Activated T-cell treated with anti-CD3 and anti-CD28 coated beads, Interleukin-2, amount 50 U/mL, for 48 hours (primary cell): Measurements from ENCODE around the gene CDC34.

Experiments
- DNase-seq, 2 experiments: peaks; one replicate each; pipeline ENCODE4 v3.0.0-alpha.2; 2020

The CDC34 gene

DNA sequence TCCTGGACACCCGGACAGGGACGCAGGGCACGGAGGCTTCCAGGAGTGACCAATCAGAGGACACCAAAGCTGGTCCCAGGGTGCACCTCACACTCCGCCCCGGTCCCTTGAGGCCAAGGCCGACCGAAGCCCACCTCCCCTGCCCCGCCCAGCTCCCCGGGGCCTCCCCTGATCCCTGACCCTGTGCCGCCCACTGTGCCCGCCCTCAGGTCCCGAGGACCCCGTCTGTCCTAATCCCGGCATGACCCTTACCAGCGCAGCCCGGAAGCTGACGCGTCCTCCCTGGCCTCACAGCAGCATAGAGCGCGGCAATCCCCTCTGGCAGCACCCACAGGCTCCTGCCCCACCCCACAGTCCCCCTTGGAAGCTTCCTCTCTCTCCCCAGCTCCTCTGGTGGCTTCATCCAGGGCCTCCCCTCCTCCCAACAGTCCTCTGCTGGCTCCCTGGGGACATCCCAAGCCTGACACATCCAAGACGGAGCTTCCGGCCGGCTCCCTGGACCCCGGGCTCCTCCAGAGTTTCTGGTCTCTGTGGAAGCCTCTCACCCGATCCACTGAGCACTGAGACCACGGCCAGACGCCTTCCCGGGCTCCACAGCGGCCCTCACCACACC, 7.4 kb upstream of the CDC34 start:
- DNase-seq: no peak

DNA sequence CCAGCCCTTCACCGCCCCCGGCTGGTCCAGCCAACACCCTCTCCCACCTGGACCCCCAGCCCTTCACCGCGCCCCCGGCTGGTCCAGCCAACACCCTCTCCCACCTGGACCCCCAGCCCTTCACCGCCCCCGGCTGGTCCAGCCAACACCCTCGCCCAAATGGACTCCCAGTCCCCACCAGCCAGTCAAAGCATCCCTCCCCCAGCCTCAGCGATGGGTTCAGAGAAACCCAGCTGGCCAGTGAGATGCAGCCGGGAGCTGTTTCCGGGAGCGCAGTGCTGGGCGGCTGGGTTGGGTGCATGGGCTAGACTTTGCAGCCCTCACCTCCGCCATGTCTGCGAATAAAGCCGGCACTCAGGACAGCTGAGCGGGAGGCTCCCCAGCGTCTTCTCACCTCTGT, 6.5 kb upstream of the CDC34 start:
- DNase-seq: no peak

DNA sequence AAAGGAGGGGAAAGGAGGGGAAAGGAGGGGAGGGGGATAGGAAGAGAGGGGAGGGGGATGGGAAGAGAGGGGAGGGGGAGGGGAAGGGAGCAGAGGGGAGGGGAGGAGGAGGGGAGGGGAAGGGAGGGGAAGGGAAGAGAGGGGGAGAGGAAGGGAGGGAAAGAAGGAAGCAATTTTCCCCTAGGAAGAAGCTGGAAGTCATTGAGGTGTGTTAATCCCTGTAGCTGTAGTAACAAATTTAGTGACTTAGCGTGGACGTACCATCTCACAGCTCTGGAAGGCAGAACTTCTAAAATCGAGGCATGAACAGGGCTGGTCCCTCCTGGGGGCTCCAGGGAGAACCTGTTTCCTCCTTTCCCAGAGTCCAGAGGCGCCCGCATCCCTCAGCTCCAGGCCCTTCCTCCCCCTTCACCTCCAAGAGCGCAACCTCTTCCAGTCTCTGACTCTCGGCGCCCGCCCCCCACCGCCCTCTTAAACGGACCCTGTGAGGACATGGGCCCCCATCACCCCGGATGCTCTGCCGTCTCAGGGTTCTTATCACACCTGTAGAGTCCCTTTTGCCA, 5.6 kb upstream of the CDC34 start:
- no peak for DNase-seq

DNA sequence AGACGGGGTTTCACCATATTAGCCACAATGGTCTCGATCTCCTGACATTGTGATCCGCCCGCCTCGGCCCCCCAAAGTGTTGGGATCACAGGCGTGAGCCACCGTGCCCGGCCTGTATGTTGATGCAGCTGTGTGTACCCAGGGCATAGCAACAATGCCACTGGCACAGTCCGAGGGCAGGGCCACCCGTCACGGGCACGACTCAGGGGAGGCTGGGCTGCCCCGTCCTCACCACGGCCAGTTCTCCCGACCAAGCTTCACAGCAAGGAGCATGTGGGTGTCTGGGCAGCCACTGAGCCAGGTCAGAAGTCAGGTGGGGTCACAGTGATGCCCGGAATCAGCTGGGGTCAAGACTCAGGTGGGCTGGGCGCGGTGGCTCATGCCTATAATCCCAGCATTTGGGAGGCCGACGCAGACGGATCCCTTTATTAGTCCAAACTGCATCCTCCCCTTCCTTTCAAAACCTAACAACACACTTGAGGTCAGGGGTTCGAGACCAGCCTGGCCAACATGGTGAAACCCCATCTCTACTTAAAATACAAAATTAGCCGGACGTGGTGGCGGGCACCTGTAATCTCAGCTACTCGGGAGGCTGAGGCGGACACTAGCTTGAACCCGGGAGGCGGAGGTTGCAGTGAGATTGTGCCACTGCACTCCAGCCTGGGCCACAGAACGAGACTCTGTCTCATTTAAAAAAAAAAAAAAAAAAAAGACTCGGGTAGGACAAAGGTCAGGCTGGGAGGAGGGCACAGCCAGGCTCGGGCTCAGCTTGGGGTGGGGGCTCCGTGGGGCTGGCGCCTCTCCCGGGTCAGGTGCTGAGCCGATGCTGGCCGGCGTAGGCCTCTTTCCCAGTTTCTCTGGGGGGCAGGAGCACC, 1.2 kb upstream of the CDC34 start:
- no peak for DNase-seq

DNA sequence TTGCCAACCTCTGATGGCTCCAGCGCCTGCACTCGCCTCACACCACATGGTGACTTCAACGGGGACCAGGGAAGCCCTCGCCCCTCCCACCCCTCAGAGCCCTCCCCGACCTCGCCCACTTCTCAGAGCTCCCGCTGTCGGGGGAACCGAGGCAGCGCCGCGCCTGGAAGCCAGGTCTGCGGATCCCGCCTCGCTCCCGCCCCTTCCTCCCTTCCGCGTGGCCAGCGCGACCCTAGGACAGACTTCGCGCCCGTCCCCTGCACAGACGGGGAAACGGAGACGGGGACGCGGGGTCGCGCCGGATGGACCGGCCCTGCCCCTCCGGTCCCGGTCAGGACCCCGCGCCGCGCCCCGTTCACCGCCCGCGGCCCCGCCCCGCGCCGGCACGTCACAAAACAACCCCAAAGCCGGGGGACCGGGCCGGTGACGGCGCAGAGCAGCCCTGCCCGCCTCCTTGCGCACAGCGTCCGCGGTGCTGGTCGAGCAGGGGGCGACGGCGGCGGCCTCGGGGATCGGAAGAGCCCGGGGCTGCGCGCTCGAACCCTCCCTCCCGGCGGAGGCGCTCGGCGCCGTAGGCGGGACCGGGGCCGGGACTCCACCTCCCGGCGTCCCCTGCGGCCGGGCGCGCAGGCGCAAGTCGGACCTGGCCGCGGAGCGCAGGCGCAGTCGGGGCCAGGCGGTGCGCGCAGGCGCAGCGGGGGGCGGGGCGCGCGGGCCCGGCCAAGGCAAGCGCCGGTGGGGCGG, 379 bp upstream of the CDC34 start:
- DNase-seq: peak; percentile 85 to 91

DNA sequence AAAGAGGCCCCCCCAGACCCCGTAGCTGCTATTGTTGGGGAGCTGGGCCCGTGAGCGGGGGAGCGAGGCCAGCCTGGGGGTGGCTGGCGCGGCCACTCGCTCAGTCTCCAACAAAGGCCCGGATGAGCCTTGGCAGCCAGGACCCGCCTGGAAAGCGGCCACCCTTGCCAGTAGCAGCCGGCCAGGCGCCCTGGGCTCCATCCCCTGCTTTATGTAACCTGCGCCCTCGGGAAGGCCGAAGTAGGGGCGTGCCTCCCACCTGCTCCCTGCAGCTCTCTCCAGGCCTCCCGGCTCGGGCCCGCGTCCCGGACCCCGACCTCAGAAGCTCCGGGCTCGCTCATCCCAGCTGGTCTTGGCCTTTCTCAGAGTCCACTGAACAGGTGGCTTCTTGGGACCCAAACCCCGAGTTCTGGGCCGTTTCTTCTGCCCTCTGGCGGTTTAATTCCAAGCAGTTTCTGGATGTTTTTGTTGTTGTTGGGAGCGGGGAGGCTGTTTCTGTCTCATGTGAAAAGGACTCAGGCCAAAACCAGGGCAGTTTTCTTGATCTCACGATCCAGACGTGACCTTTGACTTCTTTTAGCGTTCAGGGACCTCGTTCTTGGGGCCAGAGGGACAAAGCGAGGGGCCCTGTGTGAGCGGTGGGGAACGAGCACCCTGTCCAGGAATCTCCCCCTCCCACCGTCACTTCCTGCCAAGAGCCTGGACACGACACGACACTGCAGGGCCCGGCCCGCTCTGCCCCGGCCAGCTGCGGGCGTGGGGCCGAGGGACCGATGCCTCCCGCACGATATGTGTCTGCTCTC, 1.2 kb downstream of the CDC34 start:
- peak; percentile 66 to 68 for DNase-seq

DNA sequence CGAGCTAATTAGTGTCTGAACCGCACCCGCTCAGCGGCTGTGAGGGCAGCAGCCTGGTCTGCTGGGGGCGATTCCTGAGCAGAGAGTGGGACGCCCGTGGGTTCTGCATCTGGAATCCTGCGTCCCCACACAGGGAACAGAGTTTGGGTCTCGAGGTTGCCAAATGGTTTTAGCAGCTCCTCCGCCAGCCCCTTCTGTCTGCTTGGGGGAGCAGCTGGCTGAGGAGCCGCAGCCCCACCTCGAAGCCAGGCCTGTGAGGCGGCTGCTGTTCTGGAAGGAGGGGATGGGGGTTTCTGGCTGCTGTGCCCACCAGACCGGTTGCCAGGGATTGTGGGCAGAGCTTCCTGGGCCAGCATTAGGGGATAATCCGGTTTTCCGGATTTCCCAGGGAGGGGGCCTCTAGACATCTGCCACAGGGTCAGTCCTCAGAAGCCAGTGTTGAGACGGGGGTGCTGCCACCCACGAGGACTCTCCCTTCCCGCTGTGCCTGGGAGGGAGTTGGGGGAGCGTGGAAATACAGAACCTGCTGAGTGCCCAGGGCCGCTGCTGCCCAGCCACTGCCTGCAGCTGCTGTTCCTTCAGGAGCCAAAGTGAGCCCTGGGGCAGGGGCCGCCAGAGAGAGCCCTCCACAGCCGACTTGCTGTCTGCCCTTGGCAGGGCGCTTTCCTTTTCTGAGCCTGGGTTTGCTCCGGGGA, 2.0 kb downstream of the CDC34 start:
- no peak for DNase-seq

DNA sequence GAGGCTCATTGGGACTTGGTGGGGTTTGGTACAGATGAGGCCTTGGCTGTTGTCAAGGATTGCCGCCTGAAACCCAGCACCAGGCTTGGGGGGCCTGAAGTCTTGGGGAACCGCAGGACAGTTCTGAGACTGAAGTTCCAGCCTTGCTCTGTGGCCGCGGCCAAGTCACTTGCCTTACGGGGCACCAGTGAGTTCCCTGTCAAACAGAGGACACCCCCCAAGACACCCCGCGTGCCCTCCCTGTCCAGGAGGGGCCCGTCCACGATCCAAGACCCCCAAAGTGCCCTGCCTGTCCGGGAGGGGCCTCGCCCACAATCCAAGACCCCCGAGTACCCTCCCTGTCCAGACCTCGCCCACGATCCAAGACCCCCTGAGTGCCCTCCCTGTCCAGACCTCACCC, 2.5 kb downstream of the CDC34 start:
- DNase-seq: no peak

DNA sequence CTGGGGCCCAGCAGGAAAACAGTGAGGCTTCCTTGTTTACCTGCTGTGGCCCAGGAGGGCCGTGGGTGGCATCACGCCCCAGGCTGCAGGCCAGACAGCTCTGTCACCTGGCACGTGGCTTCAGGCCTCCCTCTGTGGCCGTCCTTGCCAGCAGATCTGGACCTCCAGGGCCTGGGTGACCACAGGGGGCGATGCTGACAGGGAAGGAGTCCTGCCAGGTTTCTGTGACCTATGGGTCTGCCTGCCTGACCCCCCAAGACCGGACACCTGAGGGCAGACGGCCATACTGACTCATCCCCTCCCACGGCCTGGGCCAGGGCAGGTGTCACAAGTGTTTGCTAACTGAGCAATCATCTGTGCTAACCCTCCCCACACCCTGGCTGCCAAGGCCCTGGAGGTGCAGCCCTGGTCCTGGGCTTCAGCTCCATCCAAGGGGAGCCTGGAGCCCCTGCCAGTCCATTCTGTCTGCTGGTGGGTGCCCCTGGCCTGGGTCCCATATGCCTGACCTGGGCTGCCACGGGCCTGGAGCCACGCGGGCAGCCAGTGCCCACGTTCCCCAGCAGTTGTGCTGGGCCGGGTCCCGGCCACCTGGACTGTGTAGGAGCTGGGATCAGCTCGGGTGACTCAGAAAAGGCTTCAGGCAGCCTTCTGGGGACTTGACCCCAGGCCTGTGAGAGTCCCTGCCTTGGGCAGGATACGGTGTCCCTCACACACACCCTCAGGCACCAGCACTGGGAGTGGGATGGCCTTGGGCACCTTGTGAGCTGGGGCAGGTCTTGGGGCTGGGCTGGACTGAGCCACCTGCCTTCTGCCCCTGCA, 3.7 kb downstream of the CDC34 start:
- no peak for DNase-seq

DNA sequence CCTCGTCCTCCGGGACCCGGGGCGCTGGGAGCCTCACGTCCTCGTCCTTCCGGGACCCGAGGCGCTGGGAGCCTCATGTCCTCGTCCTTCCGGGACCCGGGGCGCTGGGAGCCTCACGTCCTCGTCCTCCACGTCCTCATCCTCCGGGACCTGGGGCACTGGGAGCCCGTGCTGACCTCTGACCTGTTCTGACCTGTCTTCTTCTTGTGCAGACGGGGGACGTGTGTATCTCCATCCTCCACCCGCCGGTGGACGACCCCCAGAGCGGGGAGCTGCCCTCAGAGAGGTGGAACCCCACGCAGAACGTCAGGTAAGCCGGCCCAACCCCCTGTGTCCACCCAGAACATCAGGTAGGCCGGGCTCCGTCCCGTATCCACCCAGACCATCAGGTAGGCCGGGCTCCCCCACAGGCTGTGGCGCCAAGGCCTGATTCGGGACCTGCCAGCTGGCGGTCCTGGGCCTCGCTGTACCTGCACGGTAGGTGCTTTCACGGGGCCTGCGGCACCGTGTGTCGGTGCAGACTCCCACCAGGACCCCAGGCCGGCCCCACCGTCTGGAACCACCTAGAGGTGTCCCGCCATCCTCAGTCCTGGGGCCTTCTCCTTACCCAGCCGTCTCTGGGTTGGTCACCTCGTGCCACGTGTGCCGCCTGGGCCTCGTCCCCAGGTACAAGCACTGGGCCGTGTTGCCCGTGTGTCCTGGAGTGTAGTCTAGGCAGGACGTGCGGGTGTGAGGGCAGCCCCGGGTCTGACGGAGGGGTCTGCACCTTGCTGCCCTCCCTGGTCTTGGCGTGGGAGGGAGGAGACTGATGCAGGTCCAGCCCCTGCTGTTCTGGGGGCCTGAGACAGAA, 4.7 kb downstream of the CDC34 start:
- no peak for DNase-seq

DNA sequence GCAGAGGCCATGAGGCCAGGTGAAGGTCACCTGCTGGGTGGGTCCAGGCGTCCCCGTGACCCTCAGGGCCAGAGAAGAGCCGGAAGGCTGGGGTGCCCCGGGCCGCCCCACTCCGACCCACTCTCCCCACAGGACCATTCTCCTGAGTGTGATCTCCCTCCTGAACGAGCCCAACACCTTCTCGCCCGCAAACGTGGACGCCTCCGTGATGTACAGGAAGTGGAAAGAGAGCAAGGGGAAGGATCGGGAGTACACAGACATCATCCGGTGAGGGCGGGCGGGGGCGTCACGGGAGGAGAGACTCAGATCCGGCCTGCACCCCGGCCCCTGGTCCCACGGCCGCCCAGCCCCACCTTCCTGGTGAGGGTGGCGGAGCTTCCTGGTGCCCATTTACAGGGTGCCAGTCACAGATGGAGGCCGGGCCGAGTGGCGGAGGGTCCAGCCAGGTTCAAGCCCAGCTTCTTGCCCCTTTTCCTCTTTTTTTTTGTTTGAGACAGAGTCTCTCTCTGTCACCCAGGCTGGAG, 5.4 kb downstream of the CDC34 start:
- DNase-seq: no peak

DNA sequence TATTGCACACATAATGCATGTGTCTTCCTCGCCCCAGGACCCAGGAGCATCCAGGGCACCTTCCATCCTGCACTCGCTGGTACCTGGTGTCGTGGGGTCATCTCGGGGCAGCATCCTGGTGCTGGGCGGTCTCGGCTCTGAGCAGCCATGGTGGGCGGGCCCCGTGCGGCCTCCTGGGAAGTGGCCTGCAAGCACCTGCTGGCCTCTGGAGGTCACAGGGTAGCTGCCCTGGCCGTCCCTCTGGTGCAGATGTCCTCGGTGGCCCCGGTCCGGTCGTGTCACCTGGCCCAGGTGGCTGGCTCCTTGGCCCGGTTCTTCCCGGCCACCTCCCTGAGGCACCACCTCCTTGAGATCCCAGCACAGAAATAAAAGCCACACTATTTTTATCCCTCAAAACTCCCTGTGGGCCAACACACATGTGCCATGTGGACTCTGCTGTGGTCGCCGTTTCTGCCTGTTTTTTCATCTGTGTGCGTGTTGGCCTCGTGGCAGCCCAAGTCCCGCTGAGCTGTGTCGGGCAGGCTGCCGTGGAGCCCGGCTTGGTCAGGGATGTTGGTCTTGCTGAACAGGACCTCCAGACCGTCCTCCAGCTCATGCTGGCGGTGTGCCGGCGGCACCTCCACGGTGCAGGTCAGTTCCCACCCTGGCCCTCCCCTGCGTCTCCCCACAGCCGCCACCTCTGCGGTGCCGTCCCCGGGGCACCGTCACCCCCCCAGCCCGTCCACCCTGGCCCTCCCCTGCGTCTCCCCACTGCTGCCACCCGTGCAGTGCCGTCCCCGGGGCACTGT, 7.3 kb downstream of the CDC34 start:
- no peak for DNase-seq

DNA sequence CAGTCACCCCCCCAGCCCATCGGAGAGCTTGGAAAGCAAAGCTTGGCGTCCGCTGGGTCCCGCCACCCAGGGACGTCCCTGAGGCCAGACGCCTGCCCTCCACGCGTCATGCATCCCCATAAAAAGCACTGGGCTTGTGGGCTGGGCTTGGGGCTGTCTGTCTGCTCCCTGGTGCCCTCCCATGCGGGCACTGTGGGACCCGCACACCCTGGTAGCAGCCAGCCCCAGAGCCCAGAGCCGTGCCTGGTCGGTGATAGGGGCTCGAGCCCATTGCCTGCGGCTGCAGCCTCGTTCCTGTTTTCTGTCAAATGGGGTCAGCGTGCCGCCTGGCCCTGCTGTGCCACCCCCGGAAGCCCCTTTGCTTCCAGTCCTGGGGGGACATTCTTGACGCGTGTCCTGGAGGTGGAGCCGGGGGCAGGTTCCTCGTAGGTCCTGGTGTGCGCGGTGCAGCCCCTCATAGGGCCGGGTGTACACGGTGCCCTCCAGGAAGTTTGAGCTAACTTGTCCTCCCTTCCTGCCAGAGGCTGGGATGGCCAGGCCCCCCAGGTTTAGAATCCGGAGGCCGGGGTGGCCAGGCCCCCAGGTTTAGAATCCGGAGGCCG, 8.0 kb downstream of the CDC34 start:
- DNase-seq: no peak

DNA sequence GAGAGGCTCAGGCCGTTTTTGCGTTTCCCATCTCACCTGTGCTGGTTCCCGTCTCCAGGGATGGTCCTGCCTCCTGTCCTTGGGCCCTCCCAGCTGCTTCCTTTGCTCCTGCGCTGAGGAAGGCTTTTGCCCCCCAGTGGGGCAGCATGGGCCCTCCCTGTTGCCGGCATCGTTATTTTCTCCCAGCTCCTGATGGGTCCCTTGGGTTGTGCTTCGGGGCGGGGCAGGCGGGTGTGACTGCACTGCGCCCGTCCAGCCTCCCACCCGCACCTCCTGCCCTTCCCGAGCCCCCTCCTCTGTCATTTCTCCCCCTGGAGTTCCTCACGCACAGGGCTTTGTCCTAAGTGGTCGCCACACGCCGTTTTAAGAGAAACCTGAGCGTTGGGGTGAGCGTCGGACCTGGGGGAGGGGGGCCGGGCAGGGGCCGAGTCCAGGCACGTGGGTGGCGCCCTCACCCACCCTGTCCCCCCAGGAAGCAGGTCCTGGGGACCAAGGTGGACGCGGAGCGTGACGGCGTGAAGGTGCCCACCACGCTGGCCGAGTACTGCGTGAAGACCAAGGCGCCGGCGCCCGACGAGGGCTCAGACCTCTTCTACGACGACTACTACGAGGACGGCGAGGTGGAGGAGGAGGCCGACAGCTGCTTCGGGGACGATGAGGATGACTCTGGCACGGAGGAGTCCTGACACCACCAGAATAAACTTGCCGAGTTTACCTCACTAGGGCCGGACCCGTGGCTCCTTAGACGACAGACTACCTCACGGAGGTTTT, 9.5 kb downstream of the CDC34 start:
- no peak for DNase-seq

DNA sequence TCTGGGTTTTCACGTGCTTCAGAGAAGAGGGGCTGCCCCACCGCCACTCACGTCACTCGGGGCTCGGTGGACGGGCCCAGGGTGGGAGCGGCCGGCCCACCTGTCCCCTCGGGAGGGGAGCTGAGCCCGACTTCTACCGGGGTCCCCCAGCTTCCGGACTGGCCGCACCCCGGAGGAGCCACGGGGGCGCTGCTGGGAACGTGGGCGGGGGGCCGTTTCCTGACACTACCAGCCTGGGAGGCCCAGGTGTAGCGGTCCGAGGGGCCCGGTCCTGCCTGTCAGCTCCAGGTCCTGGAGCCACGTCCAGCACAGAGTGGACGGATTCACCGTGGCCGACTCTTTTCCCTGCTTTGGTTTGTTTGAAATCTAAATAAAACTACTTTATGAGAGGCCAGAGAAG, 10.1 kb downstream of the CDC34 start:
- DNase-seq: no peak

DNA sequence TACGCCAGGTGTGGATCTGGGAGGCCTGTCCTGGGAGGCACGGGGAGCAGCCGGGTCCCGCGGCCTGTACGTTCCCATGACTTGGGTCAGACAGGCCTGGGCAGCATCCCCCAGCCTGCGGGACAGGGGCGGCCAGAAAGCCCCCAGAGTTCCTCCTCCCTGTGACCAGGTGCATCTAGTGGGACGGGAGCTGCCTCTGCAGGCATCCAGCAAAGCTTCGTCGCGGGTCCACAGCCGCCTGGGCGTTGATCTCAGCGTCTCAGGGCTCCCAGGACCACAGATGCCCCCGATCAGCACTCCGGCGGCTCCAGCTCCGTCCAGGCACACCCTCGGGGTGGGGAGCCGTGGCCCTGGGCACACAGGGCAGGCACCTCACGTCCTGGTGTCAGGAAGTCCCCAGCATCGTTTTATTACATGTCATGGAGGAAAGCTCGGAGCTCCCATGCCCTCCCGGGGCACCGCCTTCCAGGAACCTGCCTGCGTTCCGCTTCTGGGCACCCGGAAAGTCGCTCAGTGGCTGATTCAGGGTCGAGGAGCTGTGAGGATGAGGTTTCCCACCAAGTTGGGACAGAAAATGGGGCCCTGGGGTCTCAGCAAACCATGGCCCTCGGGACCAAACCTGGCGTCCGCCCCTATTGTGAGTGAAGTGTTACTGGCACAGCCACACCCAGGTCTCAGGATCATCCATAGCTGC, 10.8 kb downstream of the CDC34 start:
- no peak for DNase-seq
